Loucy (cell line): ENCODE data around the gene OGFR.

Experiments used
- H2AFZ ChIP-seq: fragments of 200-600 bp; sonication (generic); 2 replicates; pipeline ENCODE4 v1.6.0; 2016; ENCODE audit warnings: antibody characterized with exemption, mild to moderate bottlenecking, low read length, moderate library complexity
- H3F3A ChIP-seq: fragments of 200-600 bp; 2 replicates; pipeline ENCODE4 v1.6.0; 2016; ENCODE audit warnings: antibody characterized with exemption, low read depth, mild to moderate bottlenecking
- H3K27me3 ChIP-seq: fragments of 200-600 bp; sonication (generic); 2 replicates; pipeline ENCODE4 v1.6.1; 2014; ENCODE audit warnings: low read length, mild to moderate bottlenecking; ENCODE audit not compliant: insufficient read depth, poor library complexity, severe bottlenecking
- H3K36me3 ChIP-seq: fragments of 200-600 bp; sonication (generic); 2 replicates; pipeline ENCODE4 v1.6.1; 2016; ENCODE audit warnings: low read length; ENCODE audit not compliant: insufficient read depth
- H3K4me1 ChIP-seq: fragments of 200-600 bp; sonication (generic); 2 replicates; pipeline ENCODE4 v1.5.1; 2014; ENCODE audit warnings: low read length, mild to moderate bottlenecking; ENCODE audit not compliant: insufficient read depth, poor library complexity, severe bottlenecking
- H3K4me2 ChIP-seq: fragments of 200-600 bp; sonication (generic); 2 replicates; pipeline ENCODE4 v1.6.0; 2014; ENCODE audit warnings: antibody characterized with exemption, low read length, low read depth, mild to moderate bottlenecking; ENCODE audit not compliant: poor library complexity, severe bottlenecking
- H3K4me3 ChIP-seq: fragments of 200-600 bp; sonication (generic); 2 replicates; pipeline ENCODE4 v1.5.1; 2014; ENCODE audit warnings: low read length, mild to moderate bottlenecking, mixed read lengths; ENCODE audit not compliant: poor library complexity, severe bottlenecking
- H3K79me2 ChIP-seq: fragments of 200-600 bp; sonication (generic); 2 replicates; pipeline ENCODE4 v1.6.1; 2014; ENCODE audit warnings: low read length; ENCODE audit not compliant: insufficient read depth
- H3K9ac ChIP-seq: fragments of 200-600 bp; sonication (generic); 2 replicates; pipeline ENCODE4 v1.6.0; 2014; ENCODE audit warnings: mild to moderate bottlenecking, low read depth, low read length, moderate library complexity; ENCODE audit not compliant: poor library complexity, severe bottlenecking
- H3K9me2 ChIP-seq: fragments of 200-600 bp; sonication (generic); replicated peaks from 2 replicates; pipeline ENCODE4 v1.6.1; 2016; ENCODE audit warnings: low read depth, low read length, mixed read lengths
- H3K9me3 ChIP-seq: fragments of 200-600 bp; sonication (generic); 2 replicates; pipeline ENCODE4 v1.6.1; 2014; ENCODE audit warnings: mild to moderate bottlenecking, antibody characterized with exemption, low read length, low read depth; ENCODE audit not compliant: insufficient read depth
- H4K20me1 ChIP-seq: fragments of 200-600 bp; sonication (generic); 2 replicates; pipeline ENCODE4 v1.6.0; 2014; ENCODE audit warnings: antibody characterized with exemption, low read length, mild to moderate bottlenecking; ENCODE audit not compliant: insufficient read depth, poor library complexity, severe bottlenecking
- CTCF ChIP-seq: fragments of 200-600 bp; sonication (generic); conservative IDR thresholded peaks from 2 replicates; pipeline ENCODE4 v1.5.1; 2014; ENCODE audit warnings: mild to moderate bottlenecking, antibody characterized with exemption, low read length
- EZH2phosphoT487 ChIP-seq: fragments of 200-600 bp; IDR thresholded peaks from 2 replicates; pipeline ENCODE4 v1.6.1; 2018; ENCODE audit warnings: antibody characterized with exemption, mild to moderate bottlenecking, moderate library complexity, borderline replicate concordance

OGFR gene

DNA sequence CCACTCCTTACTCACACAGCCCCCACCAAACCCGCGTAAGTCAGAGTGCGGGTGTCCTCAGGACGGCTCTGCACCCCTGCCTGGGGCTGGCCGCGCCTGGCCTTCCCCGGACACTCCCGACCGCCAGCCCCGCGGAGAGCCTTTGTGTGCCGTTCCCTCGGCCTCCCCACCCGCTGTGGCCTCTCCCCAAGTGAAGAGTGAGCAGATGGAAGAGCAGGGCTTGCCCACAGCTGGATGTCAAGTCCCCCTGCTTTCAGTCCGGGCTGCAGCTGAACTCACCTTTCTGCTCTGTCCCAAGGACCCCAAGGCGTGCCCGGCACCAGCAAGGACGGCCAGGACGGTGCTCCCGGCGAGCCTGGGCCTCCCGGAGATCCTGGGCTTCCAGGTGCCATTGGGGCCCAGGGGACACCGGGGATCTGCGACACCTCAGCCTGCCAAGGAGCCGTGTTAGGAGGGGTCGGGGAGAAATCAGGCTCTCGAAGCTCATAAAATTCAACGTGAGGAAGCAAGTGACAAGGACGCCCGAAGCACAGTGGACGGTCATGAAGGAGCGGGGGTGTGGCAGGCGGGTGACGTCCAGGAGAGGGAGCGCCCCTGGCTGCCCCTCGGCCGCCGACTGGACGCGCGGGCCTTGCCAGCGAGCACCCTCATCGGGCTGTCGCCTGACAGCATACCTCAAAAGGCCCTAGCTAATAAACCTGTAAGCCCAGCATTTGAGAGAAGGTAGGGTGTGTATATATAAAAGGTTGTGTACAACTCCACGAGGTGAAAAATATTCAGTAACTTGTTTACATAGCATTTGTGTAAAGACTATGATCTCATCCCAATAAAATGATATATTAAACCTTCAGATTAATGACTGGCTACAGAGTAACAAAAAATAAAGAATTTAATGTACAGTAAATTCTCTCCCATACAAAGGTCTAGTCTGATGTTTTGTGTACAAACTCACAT lies 35.9 kb downstream of the OGFR start:
- Histone ChIP-seq H3K9me2 (no peaks in the 10 kb centered on the region), H3K36me3 (peaks cover 2% of the 10 kb centered on the region; the same call in 1 of the 2 replicates), H3F3A (no peaks in the 10 kb centered on the region), H3K9me3 (no peaks in the 10 kb centered on the region), H3K9ac (no peak overlapping the region), H3K27me3 (no peaks in the 10 kb centered on the region), H2AFZ (no peak overlapping the region), H3K4me2 (no peak overlapping the region), H3K79me2 (no peaks in the 10 kb centered on the region), H4K20me1 (no peaks in the 10 kb centered on the region), H3K4me1 (no peaks in the 10 kb centered on the region), H3K4me3 (no peak overlapping the region)
- TF ChIP-seq EZH2phosphoT487, result no peak
- no peak for TF ChIP-seq CTCF

GRCh38 chr20:62841705-62842212 lies 37.1 kb downstream of the OGFR start:
- Histone ChIP-seq H3K79me2 (no peaks in the 10 kb centered on the region), H3K9me3 (no peaks in the 10 kb centered on the region), H4K20me1 (no peaks in the 10 kb centered on the region), H2AFZ (no peak overlapping the region), H3F3A (no peaks in the 10 kb centered on the region), H3K4me2 (no peak overlapping the region), H3K4me1 (no peaks in the 10 kb centered on the region), H3K9ac (no peak overlapping the region), H3K36me3 (peaks cover 11% of the 10 kb centered on the region; the same call in 1 of the 2 replicates), H3K4me3 (no peak overlapping the region), H3K27me3 (no peaks in the 10 kb centered on the region), H3K9me2 (no peaks in the 10 kb centered on the region)
- TF ChIP-seq EZH2phosphoT487, result no peak
- no peak for TF ChIP-seq CTCF

GRCh38 chr20:62843656-62844055 lies 39.0 kb downstream of the OGFR start:
- peaks cover 11% of the 10 kb centered on the region; the same call in 1 of the 2 replicates for H3K36me3 ChIP-seq
- no peaks in the 10 kb centered on the region for H3K9me3 ChIP-seq
- TF ChIP-seq EZH2phosphoT487 (no peak), CTCF (no peak)
- H3K27me3 ChIP-seq, result no peaks in the 10 kb centered on the region
- no peak overlapping the region for H3K4me3 ChIP-seq
- no peaks in the 10 kb centered on the region for H4K20me1 ChIP-seq
- H3F3A ChIP-seq, result no peaks in the 10 kb centered on the region
- no peak overlapping the region for H2AFZ ChIP-seq
- H3K79me2 ChIP-seq, result no peaks in the 10 kb centered on the region
- H3K9ac ChIP-seq, result no peak overlapping the region
- no peaks in the 10 kb centered on the region for H3K4me1 ChIP-seq
- H3K9me2 ChIP-seq, result no peaks in the 10 kb centered on the region
- H3K4me2 ChIP-seq, result no peak overlapping the region
